HCT116 (cell line): ENCODE data around the gene DLX5. TPM values are rescaled to one million over a fixed set of nuclear protein-coding genes. Genes with fewer than 3 reads are reported as not detected.

Experiments
- ATAC-seq: fragments of 200-7000 bp; cut with Tn5 transposase; 2 replicates; pipeline ENCODE4 v1.9.1; 2020; ENCODE audit warnings: mild to moderate bottlenecking, moderate library complexity
- BruUV-seq: library from RNA; stranded (reverse); fragments of 400-500 nt; replicated peaks from 2 replicates; lab custom pipeline; 2021; lab: Mats Ljungman, UMichigan
- CTCF ChIA-PET: fragments of 300-600 bp; sonication (Branson Sonifier 250); formaldehyde crosslinking; loops from one replicate; lab custom pipeline; 2021; ENCODE audit warnings: antibody characterized with exemption; lab: Charles Lee
- POLR2A ChIA-PET: fragments of 300-600, 350-600 bp; sonication (Branson Sonifier 250); formaldehyde crosslinking; loops from one replicate; lab custom pipeline; 2021; ENCODE audit warnings: antibody characterized with exemption; lab: Charles Lee
- RAD21 ChIA-PET, 2 experiments: fragments of 300-600 bp; sonication (Branson Sonifier 250); formaldehyde crosslinking; loops; one replicate each; lab custom pipeline; 2023; ENCODE audit warnings: low total read pairs in 2 of 2; ENCODE audit not compliant: uncharacterized antibody in 2 of 2, unreplicated experiment in 2 of 2, low non-redundant PET in 1 of 2; lab: Charles Lee
- DNase-seq: peaks from one replicate; pipeline ENCODE4 v3.0.0-alpha.2; 2010; ENCODE audit warnings: low read depth, low spot score
- H2AFZ ChIP-seq: fragments of 200-600 bp; shearing (Covaris generic), sonication (generic); 2 replicates; pipeline ENCODE4 v1.6.1; 2017; ENCODE audit warnings: low read depth, mixed run types, mixed read lengths, antibody characterized with exemption, low read length; ENCODE audit not compliant: poor library complexity, severe bottlenecking
- H3K27ac ChIP-seq: 2 replicates; pipeline ENCODE4 v1.5.1; 2012; ENCODE audit warnings: low read depth, low read length
- H3K27me3 ChIP-seq: fragments of 200-600 bp; sonication (generic); 2 replicates; pipeline ENCODE4 v1.6.1; 2016; ENCODE audit warnings: mixed run types, low read length, mixed read lengths; ENCODE audit not compliant: insufficient read depth
- H3K36me3 ChIP-seq, 2 experiments: fragments of 200-500 bp in 1 of 2; fragments of 200-600 bp in 1 of 2; sonication (Bioruptor generic) in 1 of 2; sonication (generic) in 1 of 2; 2 replicates each; pipeline versions ENCODE4 v1.5.1 to v1.6.1; 2014 to 2016; ENCODE audit warnings: low read length in 2 of 2, inconsistent platforms in 1 of 2, mixed read lengths in 1 of 2, mixed run types in 1 of 2; ENCODE audit not compliant: insufficient read depth in 2 of 2, control insufficient read depth in 1 of 2
- H3K4me1 ChIP-seq, 2 experiments: fragments of 200-600 bp in 1 of 2; sonication (generic) in 1 of 2; 2 replicates each; pipeline versions ENCODE4 v1.5.1 to v1.6.1; 2012 to 2017; ENCODE audit warnings: low read length in 2 of 2, inconsistent platforms in 1 of 2, mild to moderate bottlenecking in 1 of 2, mixed read lengths in 1 of 2, mixed run types in 1 of 2, moderate library complexity in 1 of 2; ENCODE audit not compliant: insufficient read depth in 2 of 2, control insufficient read depth in 1 of 2
- H3K4me2 ChIP-seq: fragments of 200-600 bp; sonication (generic); 2 replicates; pipeline ENCODE4 v1.6.1; 2017; ENCODE audit warnings: mixed run types, low read length, mixed read lengths
- H3K4me3 ChIP-seq, 2 experiments: fragments of 200-600 bp in 1 of 2; sonication (generic) in 1 of 2; replicated peaks in 1 of 2; 2 replicates each; pipeline ENCODE4 v1.5.1; 2011 to 2016; ENCODE audit warnings: low read length in 2 of 2, control low read depth in 1 of 2, low read depth in 1 of 2, mild to moderate bottlenecking in 1 of 2, mixed read lengths in 1 of 2, mixed run types in 1 of 2
- H3K79me2 ChIP-seq: fragments of 200-600 bp; sonication (generic); 2 replicates; pipeline ENCODE4 v1.6.1; 2017; ENCODE audit warnings: mild to moderate bottlenecking, mixed run types, low read length, moderate library complexity, mixed read lengths; ENCODE audit not compliant: insufficient read depth
- H3K9ac ChIP-seq: fragments of 200-600 bp; sonication (generic); 2 replicates; pipeline ENCODE4 v1.6.1; 2016; ENCODE audit warnings: low read length, mixed read lengths
- H3K9me2 ChIP-seq: fragments of 200-600 bp; sonication (generic), shearing (Covaris generic); 2 replicates; pipeline ENCODE4 v1.6.1; 2017; ENCODE audit warnings: mixed run types, mild to moderate bottlenecking, moderate library complexity; ENCODE audit not compliant: insufficient read depth
- H3K9me3 ChIP-seq, 2 experiments: fragments of 200-500 bp in 1 of 2; fragments of 200-600 bp in 1 of 2; sonication (Bioruptor generic) in 1 of 2; sonication (generic) in 1 of 2; 2 replicates each; pipeline ENCODE4 v1.6.1; 2014 to 2017; ENCODE audit warnings: low read length in 2 of 2, mixed read lengths in 2 of 2, inconsistent platforms in 1 of 2, low read depth in 1 of 2, mild to moderate bottlenecking in 1 of 2, mixed run types in 1 of 2, moderate library complexity in 1 of 2; ENCODE audit not compliant: control insufficient read depth in 1 of 2, insufficient read depth in 1 of 2
- H4K20me1 ChIP-seq: fragments of 200-600 bp; sonication (generic), shearing (Covaris generic); 2 replicates; pipeline ENCODE4 v1.6.1; 2017; ENCODE audit warnings: mixed run types, mild to moderate bottlenecking, moderate library complexity; ENCODE audit not compliant: insufficient read depth
- EGR1 ChIP-seq: IDR thresholded peaks from 2 replicates; pipeline ENCODE4 v1.6.1; 2012; ENCODE audit warnings: low read depth
- FOSL1 ChIP-seq: IDR thresholded peaks from 2 replicates; pipeline ENCODE4 v1.6.1; 2012; ENCODE audit warnings: low read depth
- RAD21 ChIP-seq: IDR thresholded peaks from 2 replicates; pipeline ENCODE4 v1.6.1; 2012; ENCODE audit warnings: low read depth, mild to moderate bottlenecking
- YY1 ChIP-seq: IDR thresholded peaks from 2 replicates; pipeline ENCODE4 v1.6.1; 2011; ENCODE audit warnings: low read length, low read depth, moderate library complexity, mild to moderate bottlenecking; ENCODE audit not compliant: insufficient replicate concordance; ENCODE audit errors: extremely low read depth
- intact Hi-C: fragments of 100-400 bp; cut with micrococcal nuclease; formaldehyde crosslinking; loops from 2 replicates; pipeline ENCODE4 v1.10.0; 2022
- total RNA-seq: library from RNA; stranded (reverse); gene quantifications from one replicate; pipeline ENCODE4 v1.2.1, GENCODE V29; 2021; ENCODE audit not compliant: unreplicated experiment
- TF ChIP-seq, protein P1 (sequence below): IDR thresholded peaks from 2 replicates; pipeline ENCODE4 v1.6.1; 2012; ENCODE audit warnings: low read depth

Gene DLX5
- total RNA-seq, 1 experiment from 2014 or later: not detected

DNA sequence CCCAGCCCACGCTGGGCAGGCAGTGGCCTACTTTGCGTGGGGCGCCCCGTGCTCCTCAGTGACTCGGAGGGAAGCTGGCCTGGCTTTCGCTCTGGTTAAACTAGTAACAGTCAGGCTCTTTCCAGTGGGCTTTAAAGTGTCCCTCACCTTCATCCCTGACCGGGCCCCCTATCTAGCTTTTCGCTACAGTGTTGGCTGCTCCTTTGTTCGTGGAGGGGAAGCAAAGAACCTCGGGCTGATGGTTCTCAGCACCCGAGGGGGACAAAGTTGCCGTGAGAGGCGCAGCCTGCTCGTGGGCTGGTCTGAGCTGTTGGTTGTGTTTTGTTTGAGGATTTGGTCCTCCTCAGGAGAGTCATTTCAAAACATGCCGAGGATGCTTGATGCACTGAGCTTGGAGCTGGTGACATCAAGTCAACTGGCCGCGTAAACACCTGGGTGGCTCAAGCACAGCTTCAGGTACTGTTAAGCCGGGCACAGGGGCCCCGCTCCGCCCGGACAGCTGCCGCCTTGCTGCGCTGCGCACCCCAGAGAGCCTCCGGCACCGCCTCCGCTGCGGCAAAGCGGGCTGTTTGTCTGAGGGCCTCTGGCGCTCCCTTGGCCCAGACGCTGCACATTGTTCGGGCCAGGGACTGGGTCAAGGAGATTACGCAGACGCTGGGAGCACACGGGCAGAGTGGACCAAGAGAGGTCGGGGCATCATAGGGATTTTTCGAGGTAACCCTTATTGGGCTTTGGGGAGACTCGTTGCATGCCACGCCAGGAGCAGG is 17.6 kb downstream of the DLX5 start:
- no peak for ATAC-seq
- no peak overlapping the region for H2AFZ ChIP-seq
- H3K36me3 ChIP-seq: no peaks in the 10 kb centered on the region
- H3K79me2 ChIP-seq: no peaks in the 10 kb centered on the region
- no peak overlapping the region for H3K27ac ChIP-seq
- no peaks in the 10 kb centered on the region for H3K9me3 ChIP-seq
- H3K4me1 ChIP-seq: no peaks in the 10 kb centered on the region
- no peaks in the 10 kb centered on the region for H4K20me1 ChIP-seq
- DNase-seq: no peak
- H3K4me2 ChIP-seq: no peak overlapping the region
- no TSS peak for BruUV-seq
- TF ChIP-seq, protein P1, sequence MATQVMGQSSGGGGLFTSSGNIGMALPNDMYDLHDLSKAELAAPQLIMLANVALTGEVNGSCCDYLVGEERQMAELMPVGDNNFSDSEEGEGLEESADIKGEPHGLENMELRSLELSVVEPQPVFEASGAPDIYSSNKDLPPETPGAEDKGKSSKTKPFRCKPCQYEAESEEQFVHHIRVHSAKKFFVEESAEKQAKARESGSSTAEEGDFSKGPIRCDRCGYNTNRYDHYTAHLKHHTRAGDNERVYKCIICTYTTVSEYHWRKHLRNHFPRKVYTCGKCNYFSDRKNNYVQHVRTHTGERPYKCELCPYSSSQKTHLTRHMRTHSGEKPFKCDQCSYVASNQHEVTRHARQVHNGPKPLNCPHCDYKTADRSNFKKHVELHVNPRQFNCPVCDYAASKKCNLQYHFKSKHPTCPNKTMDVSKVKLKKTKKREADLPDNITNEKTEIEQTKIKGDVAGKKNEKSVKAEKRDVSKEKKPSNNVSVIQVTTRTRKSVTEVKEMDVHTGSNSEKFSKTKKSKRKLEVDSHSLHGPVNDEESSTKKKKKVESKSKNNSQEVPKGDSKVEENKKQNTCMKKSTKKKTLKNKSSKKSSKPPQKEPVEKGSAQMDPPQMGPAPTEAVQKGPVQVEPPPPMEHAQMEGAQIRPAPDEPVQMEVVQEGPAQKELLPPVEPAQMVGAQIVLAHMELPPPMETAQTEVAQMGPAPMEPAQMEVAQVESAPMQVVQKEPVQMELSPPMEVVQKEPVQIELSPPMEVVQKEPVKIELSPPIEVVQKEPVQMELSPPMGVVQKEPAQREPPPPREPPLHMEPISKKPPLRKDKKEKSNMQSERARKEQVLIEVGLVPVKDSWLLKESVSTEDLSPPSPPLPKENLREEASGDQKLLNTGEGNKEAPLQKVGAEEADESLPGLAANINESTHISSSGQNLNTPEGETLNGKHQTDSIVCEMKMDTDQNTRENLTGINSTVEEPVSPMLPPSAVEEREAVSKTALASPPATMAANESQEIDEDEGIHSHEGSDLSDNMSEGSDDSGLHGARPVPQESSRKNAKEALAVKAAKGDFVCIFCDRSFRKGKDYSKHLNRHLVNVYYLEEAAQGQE: no peak
- TF ChIP-seq YY1 (no peak), FOSL1 (no peak), RAD21 (no peak), EGR1 (no peak)
- no peak overlapping the region for H3K4me3 ChIP-seq
- H3K9me2 ChIP-seq: no peaks in the 10 kb centered on the region
- intact Hi-C loops: no loop called here
- peaks cover 32% of the 10 kb centered on the region for H3K27me3 ChIP-seq
- RAD21 ChIA-PET: no interaction called here
- POLR2A ChIA-PET: no interaction called here
- CTCF ChIA-PET: no interaction called here
- H3K9ac ChIP-seq: no peak overlapping the region
